Smooth muscle cell (in vitro differentiated cells): ENCODE results near the gene LPCAT1. TPM values are rescaled to one million over a fixed set of nuclear protein-coding genes. Genes with fewer than 3 reads are reported as not detected.

ENCODE experiments used
- DNase-seq: peaks from one replicate; lab custom pipeline; 2025; ENCODE audit not compliant: unreplicated experiment; lab: John Stamatoyannopoulos, UW
- H2AFZ ChIP-seq: fragments of 200-600 bp; sonication (generic); 2 replicates; pipeline ENCODE4 v1.6.0; 2016; ENCODE audit warnings: antibody characterized with exemption, low read depth, mild to moderate bottlenecking
- H3F3A ChIP-seq: fragments of 200-600 bp; sonication (generic); 2 replicates; pipeline ENCODE4 v1.6.0; 2017; ENCODE audit warnings: antibody characterized with exemption, low read depth
- H3K27ac ChIP-seq: fragments of 200-600 bp; sonication (generic); 2 replicates; pipeline ENCODE4 v1.5.1; 2016; ENCODE audit warnings: low read depth, mild to moderate bottlenecking
- H3K27me3 ChIP-seq: fragments of 200-600 bp; sonication (generic); 2 replicates; pipeline ENCODE4 v1.6.1; 2016; ENCODE audit warnings: low read depth, mild to moderate bottlenecking
- H3K36me3 ChIP-seq: fragments of 200-600 bp; sonication (generic); 2 replicates; pipeline ENCODE4 v1.5.1; 2016; ENCODE audit warnings: low read depth
- H3K4me1 ChIP-seq: fragments of 200-600 bp; sonication (generic); 2 replicates; pipeline ENCODE4 v1.5.1; 2016; ENCODE audit warnings: low read depth
- H3K4me2 ChIP-seq: fragments of 200-600 bp; sonication (generic); 2 replicates; pipeline ENCODE4 v1.6.0; 2016; ENCODE audit warnings: mild to moderate bottlenecking
- H3K4me3 ChIP-seq: fragments of 200-600 bp; sonication (generic); 2 replicates; pipeline ENCODE4 v1.5.1; 2016; ENCODE audit warnings: mild to moderate bottlenecking
- H3K79me2 ChIP-seq: fragments of 200-600 bp; sonication (generic); 2 replicates; pipeline ENCODE4 v1.6.0; 2016; ENCODE audit warnings: low read depth, mild to moderate bottlenecking
- H3K9ac ChIP-seq: fragments of 200-600 bp; sonication (generic); 2 replicates; pipeline ENCODE4 v1.6.0; 2016; ENCODE audit warnings: low read depth
- H3K9me3 ChIP-seq: fragments of 200-600 bp; sonication (generic); replicated peaks from 2 replicates; pipeline ENCODE4 v1.5.1; 2016; ENCODE audit warnings: low read depth
- H4K20me1 ChIP-seq: fragments of 200-600 bp; sonication (generic); 2 replicates; pipeline ENCODE4 v1.6.0; 2016; ENCODE audit warnings: low read depth
- CTCF ChIP-seq: fragments of 200-600 bp; sonication (generic); IDR thresholded peaks from 2 replicates; pipeline ENCODE4 v1.5.1; 2017; ENCODE audit warnings: borderline replicate concordance, mild to moderate bottlenecking, antibody characterized with exemption; ENCODE audit not compliant: insufficient read depth, poor library complexity, severe bottlenecking
- WGBS: methylation state at CpG from one replicate; pipeline ENCODE4 v1.1.7; 2016; ENCODE audit warnings: low lambda C conversion rate; 5-methylcytosine and 5-hydroxymethylcytosine counted together
- polyA plus RNA-seq: library from polyadenylated mRNA; unstranded; fragments of >200 nt; fragmentation: Nextera tagmentation; extraction: Ambion mirVana; gene quantifications from 2 replicates; pipeline ENCODE4 v1.2.1, GENCODE V29; 2016
- total RNA-seq: library from RNA; depleted of rRNA; stranded (reverse); fragments of >200 nt; gene quantifications from 2 replicates; pipeline ENCODE4 v1.2.3, GENCODE V29; 2014

LPCAT1 gene
- total and polyA plus RNA-seq, 2 experiments from 2014 or later, result 42.7 to 50.1 TPM

DNA sequence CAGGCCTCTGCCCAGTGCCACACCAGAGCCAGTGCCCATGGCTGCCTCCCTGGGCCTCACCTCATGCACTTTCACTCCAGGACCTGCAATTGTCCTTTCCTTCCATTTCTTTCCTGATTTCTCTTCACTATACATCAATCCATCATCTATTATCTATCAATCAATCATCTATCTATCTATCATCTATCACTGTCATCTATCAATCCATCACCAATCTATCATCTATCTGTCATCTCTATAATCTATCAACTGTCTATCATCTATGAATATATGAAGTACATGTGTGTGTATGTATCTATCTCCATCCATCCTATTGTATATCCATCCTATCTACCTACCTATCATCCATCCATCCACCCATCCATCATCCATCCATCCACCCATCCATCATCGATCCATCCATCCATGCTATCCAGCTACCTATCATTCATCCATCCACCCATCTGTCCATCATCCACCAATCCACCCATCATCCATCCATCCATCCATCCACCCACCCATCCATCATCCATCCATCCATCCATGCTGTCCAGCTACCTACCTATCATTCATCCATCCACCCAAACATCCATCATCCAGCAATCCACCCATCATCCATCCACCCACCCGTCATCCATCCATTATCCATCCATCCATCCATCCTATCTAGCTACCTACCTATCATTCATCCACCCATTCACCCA, 105.4 kb downstream of the LPCAT1 start:
- no peak overlapping the region for H3K4me3 ChIP-seq
- no peaks in the 10 kb centered on the region for H3K79me2 ChIP-seq
- H3K9me3 ChIP-seq, result no peaks in the 10 kb centered on the region
- no peak overlapping the region for H3K4me2 ChIP-seq
- H2AFZ ChIP-seq, result no peak overlapping the region
- no peak overlapping the region for H3K9ac ChIP-seq
- no peak for TF ChIP-seq CTCF
- no peaks in the 10 kb centered on the region for H3K36me3 ChIP-seq
- no peak for DNase-seq
- H3K27ac ChIP-seq, result no peak overlapping the region
- no peaks in the 10 kb centered on the region for H3K4me1 ChIP-seq
- 79% methylated on average over 2 of the region's 2 CpGs for WGBS
- no peaks in the 10 kb centered on the region for H3F3A ChIP-seq
- H3K27me3 ChIP-seq, result no peaks in the 10 kb centered on the region
- no peaks in the 10 kb centered on the region for H4K20me1 ChIP-seq

GRCh38 chr5:1417586-1418225, 106.1 kb downstream of the LPCAT1 start:
- 86% methylated on average over 6 of the region's 6 CpGs for WGBS
- TF ChIP-seq CTCF, result no peak
- no peak overlapping the region for H2AFZ ChIP-seq

DNA sequence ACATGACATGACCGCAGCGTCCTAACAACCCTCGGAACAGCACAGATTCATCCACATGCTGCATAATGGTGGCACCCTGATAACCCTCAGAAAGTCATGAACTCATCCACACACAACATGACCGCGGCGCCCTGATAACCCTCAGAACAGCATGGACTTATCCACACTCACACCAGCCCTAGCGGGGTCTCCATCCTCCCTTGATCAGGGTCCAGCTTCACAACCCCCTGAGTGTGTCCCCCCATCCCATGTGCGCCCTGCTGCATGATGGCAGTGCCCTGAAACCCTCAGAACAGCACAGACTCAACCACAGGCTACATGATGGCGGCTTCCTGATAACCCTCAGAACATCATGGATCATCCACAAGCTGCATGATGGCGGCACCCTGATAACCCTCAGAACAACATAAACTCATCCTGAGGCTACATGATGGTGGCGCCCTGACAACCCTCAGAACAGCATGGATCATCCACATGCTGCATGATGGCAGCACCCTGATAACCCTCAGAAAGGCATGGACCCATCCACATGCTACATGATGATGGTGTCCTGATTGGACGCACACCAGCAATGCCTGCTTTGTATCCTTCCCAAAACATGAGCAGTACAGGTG, 106.8 kb downstream of the LPCAT1 start:
- Histone ChIP-seq H4K20me1 (no peaks in the 10 kb centered on the region), H3K27me3 (no peaks in the 10 kb centered on the region), H3K9me3 (no peaks in the 10 kb centered on the region), H3K4me1 (no peaks in the 10 kb centered on the region), H3K79me2 (no peaks in the 10 kb centered on the region), H3K27ac (no peak overlapping the region), H3K9ac (no peak overlapping the region), H3K4me2 (no peak overlapping the region), H3K36me3 (no peaks in the 10 kb centered on the region), H3F3A (no peaks in the 10 kb centered on the region), H3K4me3 (no peak overlapping the region), H2AFZ (no peak overlapping the region)
- DNase-seq, result no peak
- no peak for TF ChIP-seq CTCF
- WGBS, result 90% methylated on average over 12 of the region's 12 CpGs

More at GRCh38 chr5:1417586-1418225, 106.1 kb downstream of the LPCAT1 start:
- H3K27me3 ChIP-seq, result no peaks in the 10 kb centered on the region
- no peaks in the 10 kb centered on the region for H3K9me3 ChIP-seq
- no peaks in the 10 kb centered on the region for H3F3A ChIP-seq
- H3K79me2 ChIP-seq, result no peaks in the 10 kb centered on the region
- no peak for DNase-seq
- H4K20me1 ChIP-seq, result no peaks in the 10 kb centered on the region
- H3K4me3 ChIP-seq, result no peak overlapping the region
- no peak overlapping the region for H3K4me2 ChIP-seq
- H3K9ac ChIP-seq, result no peak overlapping the region
- no peaks in the 10 kb centered on the region for H3K4me1 ChIP-seq
- H3K36me3 ChIP-seq, result no peaks in the 10 kb centered on the region
- no peak overlapping the region for H3K27ac ChIP-seq
